RKO (cell line): ENCODE data around the gene SMIM24.

Source experiments
- DNase-seq: peaks from one replicate; pipeline ENCODE4 v3.0.0-alpha.2; 2016; ENCODE audit warnings: low spot score

The SMIM24 gene

DNA sequence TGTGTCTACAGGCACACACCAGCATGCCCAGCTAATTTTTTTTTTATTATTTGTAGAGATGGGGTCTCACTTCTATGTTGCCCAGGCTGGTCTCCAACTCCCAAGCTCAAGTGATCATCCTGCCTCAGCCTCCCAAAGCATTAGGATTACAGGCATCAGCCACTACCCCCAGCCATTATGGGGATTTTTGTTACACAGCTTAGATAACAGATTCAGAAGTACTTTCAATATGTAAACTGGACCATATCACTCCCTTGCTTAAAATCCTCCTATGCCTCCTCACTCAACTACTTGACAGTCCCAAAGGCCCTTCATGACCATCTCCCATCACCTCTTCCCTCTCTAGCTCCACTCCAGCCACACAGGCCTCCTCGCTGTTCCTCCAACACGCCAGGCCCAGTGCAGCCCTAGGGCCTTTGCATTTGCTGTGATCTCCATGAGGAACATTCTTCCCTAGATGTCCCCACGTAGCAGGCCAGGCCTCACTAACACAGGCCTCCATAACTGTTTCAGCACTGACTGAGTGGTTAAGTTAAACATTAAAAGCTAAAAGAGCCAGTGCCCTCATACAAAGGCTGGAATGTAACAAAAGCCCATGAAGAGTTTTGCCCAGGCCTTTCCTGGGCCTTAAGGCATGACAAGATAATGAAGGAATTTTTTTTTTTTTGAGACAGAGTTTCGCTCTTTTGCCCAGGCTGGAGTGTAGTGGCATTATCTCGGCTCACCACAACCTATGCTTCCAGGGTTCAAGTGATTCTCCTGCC lies 17.6 kb upstream of the SMIM24 start:
- no peak for DNase-seq

- DNase-seq: no peak
These were observed 16.3 kb upstream of the SMIM24 start for GRCh38 chr19:3496392-3497273.

DNA sequence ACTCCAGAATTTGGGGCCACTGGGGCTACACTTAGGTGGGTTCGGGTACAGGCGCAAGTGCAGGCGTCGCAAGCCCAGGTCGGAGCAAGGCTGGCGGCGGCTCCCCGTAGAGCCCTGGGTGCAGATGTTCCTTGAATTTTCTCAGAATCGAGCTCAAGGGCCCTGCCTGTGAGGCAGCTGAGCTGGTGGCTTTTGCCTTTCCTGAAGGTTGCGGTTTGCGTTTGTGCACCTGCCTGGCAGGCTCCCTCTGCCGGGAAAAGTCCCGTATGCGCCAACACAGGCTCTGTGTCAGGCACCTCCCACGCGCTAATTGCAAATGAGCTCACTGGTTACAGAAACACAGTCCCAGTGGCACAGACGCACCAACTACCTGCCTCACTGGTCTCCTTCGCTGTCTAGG lies 14.2 kb upstream of the SMIM24 start:
- DNase-seq: no peak

GRCh38 chr19:3494051-3494450 lies 13.7 kb upstream of the SMIM24 start:
- no peak for DNase-seq

- DNase-seq: no peak
These were observed 13.3 kb upstream of the SMIM24 start for GRCh38 chr19:3493651-3494050.

DNA sequence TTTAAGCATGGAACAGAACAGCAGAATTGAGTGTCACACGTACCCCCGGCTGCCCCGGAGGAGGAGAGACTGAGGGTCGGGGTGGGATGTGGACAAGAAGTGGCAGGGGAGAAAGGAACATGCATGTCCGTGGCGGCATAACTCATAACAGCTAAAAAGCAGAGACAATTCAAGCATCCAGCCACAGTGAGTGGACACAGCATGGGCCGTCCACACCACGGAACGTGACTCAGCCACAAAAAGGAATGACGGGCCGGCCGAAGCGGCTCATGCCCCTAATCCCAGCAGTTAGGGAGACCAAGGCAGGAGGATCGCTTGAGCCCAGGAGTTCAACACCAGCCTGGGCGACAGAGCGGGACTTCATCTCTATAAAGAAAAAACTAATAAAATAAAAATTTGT lies 12.6 kb upstream of the SMIM24 start:
- DNase-seq: no peak

DNA sequence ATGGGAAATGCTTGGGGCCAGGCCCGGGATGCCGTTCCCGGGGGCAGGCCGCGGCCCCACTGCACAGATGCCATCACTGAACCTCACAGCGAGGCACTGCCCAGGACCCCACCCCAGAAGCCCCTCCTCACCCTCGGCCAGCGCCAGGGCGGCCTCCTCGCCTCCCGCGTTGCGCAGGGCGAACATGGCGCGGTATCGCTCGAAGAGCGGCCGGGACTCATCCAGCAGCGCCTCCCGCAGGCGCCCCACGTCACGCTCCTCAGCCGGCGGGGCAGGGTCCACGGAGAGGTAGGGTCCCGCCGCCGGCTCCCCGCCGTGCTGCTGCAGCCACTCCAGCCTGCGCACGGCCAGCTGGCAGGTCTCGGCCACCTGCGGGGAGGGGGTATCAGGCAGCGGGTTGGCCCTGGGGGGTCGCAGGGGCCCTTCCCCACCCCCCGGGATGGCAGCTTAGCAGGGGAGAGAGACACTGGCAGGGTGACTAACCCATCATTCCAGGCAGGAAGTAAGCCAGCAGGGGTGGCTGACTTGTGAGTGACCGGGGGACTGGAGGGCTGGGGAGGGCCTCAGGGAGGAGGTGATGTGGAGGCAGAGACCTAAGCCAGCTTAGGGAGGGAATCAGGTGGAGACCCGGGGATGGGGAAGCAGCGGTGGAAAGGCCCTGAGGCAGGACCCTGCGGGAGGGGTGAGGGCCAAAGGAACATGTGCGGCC lies 12.0 kb upstream of the SMIM24 start:
- DNase-seq: no peak

DNA sequence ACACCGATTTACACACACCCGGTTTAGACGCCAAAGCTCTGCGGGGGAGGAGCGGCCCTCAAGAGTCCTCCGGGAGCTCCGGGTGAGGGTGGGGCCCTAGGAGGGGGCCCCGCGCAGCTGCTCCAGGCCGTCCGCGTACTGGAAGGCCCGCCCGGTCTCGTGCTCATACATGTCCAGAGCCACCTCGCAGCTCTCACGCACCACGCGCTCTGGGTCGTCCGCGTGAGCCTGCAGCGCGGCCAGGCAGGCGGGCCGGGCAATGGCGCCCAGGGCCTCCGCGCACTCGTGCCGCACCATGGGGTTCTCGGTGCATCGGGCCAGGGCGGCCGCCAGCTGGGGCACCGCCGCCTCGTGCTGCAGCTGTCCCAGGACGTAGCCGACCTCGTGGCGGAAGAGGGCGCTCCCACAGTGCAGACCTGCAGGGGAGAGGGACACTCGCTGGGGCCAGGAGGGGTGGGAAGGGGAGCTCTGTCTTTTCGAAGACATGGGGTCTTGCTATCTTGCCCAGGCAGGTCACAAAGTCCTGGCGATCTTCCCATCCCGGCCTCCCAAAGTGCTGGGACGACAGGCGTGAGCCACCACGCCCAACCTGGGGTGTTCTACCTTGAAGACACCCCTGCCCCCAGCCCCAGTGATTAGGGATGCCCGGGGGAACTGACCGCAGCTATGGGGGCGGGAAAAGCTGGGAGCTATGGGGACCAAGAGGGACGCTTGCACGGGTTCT lies 11.2 kb upstream of the SMIM24 start:
- no peak for DNase-seq

GRCh38 chr19:3483226-3483628 lies 2.9 kb upstream of the SMIM24 start, which contains the start of gene SMIM44:
TSS of gene SMIM44 (minus strand) at chr19:3483441. CDS start at chr19:3483403, 38 bp downstream.
- DNase-seq: no peak

DNA sequence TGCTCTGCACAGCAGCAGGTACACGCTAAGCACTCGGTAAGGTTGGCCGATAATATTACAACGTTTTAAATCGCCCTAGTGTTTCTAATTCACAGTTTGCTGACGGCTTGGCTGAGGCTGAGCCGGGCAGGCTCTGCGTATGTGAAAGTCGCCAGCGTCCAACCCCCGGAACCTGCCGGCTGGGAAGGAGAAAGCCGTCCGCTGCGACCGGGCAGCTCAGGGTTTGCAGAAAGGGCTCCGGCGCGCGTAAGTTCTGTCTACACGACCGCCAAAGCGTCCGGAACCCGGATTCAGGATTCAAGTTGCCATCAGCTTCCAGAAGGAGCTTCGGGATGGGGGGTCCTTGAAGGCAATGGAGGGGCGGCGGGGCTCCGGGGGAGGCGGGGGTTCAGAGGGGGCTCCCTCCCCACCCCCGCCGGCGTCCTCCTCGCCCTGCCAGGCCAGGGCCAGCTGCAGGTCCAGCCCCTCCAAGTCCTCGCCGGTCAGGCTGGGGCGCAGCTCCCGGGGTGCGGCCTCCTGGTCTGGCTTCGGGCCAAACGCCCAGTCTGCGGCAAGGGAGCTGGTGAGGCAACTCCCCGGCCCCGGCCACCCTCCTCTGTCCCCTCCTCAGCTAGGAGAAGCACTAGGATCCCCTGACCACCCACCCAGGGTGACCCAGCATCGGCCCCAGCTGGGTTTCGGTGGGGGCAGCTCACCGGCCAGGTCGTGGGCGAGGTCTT lies 2.3 kb upstream of the SMIM24 start:
- DNase-seq: no peak

DNA sequence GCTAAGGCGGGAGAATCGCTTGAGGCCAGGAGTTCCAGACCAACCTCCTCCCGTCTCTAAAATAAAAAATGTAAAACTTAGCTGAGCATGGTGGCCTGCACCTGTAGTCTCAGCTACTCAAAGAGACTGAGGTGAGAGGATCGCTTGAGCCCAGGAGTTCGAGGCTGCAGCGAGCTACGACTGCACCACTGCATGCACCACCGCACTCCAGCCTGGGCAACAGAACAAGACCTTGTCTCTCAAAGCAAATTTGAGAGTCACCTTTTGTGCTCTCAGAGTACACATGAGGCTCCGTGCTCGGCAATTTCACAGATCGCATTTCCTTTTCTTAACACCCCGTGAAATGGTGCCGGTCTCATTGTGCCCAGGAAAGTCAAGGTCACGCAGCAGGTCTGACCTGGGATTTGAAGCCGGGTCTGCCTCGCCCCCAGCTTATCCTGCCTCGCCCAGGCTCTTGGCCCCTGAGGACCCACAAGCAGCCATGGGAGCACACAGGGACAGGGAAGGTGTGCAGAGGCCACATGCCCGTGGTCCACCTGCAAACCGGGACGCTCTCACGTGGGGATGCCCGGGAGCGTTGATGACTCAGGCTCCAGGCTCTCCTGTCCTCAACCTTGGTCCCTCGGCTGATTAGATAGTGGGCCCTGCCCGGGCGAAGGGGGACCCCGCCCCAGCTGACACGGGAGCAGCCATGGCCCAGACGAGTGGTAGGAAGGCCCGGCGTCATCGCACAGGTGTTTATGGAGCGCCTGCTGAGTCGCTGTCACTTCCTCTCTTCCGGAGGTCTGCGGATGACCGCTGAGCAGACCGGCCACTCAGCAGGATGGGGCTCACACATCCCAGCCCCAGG lies 1.1 kb upstream of the SMIM24 start:
- DNase-seq: no peak

DNA sequence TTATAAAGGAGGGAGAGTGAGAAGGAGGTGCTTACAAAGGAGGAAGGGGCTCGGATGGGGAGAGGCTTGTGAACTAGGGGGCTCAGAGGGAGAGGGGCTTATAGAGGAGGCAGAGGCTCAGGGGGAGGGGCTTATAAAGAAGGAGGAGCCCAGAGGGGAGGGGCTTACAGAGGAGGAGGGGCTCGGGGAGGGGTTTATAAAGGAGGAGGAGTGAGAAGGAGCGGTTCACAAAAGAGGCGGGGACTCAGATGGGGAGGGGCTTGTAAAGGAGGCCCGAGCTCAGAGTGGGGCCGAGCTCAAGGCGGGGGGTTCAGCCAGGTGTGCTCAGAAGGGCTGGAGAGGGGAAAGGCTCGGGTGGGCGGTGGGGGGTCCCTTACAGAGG lies 500 bp downstream of the SMIM24 start:
- DNase-seq: no peak

DNA sequence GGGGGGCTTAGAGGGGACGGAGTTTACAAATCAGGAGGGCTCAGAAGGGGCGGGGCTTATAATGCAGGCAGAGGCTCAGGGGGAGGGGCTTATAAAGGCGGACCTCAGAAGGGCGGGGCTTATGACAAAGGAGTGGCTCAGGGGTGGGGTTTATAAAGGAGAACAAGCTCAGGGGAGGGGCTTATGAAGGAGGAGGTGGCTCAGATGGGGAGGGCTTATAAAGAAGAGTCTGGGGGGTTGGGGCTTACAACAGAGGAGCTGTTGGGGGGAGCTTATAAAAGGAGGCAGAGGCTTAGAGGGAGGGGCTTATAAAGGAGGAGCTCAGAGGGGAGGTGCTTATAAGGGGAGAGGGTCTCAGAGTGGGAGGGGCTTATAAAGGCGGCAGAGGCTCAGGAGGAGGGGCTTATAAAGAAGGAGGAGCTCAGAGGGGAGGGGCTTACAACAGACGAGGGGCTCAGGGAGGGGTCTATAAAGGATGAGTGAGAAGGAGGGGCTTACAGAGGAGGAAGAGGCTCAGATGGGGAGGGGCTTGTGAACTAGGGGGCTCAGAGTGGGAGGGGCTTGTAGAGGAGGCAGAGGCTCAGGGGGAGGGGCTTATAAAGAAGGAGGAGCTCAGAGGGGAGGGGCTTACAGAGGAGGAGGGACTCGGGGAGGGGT lies 1.0 kb downstream of the SMIM24 start:
- DNase-seq: peak; percentile 40

GRCh38 chr19:3478409-3479176 lies 1.7 kb downstream of the SMIM24 start:
- no peak for DNase-seq

DNA sequence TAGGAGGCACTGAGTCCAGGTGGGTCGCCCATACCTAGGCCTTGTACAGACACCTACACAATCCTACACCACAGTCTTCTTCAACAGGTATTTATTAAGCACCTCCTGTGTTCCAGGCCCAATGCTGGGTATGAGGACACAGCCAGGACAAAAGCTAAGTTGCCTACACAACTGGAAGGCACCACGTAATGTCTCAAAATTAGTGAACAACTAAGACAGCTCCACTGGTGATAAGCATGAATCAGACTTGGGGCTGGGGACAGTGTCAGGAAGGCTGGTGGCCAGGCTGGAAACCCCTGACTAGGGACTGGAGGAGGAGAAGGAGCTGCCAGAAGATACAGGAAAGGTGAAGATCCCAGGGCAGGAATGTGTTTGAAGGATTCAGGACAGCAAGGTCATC lies 2.4 kb downstream of the SMIM24 start:
- no peak for DNase-seq

DNA sequence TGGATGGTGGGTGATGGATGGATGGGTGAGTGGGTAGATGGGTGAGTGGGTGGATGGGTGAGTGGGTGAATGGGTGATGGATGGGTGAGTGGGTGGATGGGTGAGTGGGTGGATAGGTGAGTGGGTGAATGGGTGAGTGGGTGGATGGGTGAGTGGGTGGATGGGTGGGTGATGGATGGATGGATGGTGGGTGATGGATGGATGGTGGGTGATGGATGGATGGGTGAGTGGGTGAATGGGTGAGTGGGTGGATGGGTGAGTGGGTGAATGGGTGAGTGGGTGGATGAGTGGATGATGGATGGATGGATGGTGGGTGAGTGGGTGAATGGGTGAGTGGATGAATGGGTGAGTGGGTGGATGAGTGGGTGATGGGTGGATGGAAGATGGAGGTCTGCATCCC lies 2.8 kb downstream of the SMIM24 start:
- DNase-seq: no peak

DNA sequence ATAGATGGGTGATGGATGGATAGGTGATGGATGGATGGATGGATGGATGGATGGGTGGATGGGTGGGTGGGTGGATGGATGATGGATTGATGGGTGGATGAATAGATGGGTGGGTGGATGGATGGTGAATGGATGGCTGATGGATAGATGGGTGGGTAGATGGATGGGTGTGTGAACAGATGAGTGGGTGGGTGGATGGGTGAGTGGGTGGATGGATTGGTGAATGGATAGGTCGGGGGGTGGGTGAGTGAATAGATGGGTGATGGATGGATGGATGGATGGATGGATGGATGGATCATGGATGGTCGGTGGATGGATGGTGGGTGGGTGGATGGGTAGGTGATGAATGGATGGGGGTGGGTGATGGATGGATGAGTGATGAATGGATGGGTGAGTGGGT lies 3.5 kb downstream of the SMIM24 start:
- no peak for DNase-seq

GRCh38 chr19:3475449-3475848 lies 4.9 kb downstream of the SMIM24 start:
- DNase-seq: no peak

DNA sequence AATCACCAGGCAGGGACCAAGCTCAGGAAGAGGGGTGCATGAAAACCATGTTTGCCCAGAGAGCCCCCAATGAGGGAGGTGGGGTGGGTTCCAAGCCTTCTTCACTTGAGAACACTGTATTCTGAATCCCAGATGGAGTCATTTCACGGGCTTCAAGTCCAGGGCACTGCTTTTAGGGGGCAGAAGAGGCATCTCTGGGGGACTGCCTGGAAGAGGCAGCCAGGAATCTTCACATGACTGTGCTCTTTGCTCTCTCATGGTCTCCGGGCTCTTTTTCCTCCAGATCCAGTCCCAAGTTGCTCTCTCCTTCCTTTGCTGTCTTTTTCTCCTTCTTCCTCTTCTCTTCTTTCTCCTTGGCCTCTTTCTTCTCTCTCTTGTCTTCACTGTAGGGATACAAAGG lies 5.7 kb downstream of the SMIM24 start:
- no peak for DNase-seq
